Fibroblast of the aortic adventitia (primary cell): Measurements from ENCODE around the gene KLHL36. TPM values are rescaled to one million over a fixed set of nuclear protein-coding genes. Genes with fewer than 3 reads are reported as not detected.

Source experiments
- DNase-seq: peaks from one replicate; pipeline ENCODE4 v3.0.0-alpha.2; 2010; ENCODE audit warnings: low read depth
- H3K4me3 ChIP-seq: 2 replicates; pipeline ENCODE4 v1.5.1; 2011; ENCODE audit warnings: low read depth, mild to moderate bottlenecking, control low read depth, low read length, moderate library complexity
- total RNA-seq: library from RNA; depleted of rRNA; stranded (reverse); fragments of >200 nt; gene quantifications from 2 replicates; pipeline ENCODE4 v1.2.3, GENCODE V29; 2012; ENCODE audit warnings: low replicate concordance
- TF ChIP-seq, protein P1 (sequence below): IDR thresholded peaks from 2 replicates; pipeline ENCODE4 v1.5.1; 2011; ENCODE audit warnings: mild to moderate bottlenecking, low read length, control low read depth, inconsistent platforms; ENCODE audit not compliant: insufficient read depth

Gene KLHL36
- total RNA-seq, 1 donor = 50.5 TPM

DNA sequence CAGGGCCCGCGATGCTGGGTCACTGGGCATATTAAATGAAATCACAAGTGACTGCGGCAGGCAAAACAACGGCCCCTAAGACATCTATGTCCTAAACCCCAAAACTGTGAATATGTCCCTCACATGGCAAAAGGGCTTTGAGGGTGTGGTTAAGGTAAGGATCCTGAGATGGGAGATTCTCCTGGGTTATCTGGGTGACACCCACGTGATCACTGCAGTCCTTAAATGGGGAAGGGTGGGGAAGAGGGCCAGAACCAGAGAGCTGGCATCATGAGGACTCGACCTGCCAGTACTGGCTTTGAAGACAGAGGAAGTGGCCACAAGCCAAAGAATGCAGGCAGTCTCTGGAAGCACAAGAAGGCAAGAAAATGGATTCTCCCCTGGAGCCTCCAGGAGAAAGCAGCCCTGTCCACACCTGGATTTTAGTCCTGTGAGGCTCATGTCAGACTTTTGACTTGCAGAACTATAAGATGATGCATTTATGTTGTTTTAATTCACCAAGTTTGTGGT lies 42.9 kb upstream of the KLHL36 start:
- TF ChIP-seq, protein P1, sequence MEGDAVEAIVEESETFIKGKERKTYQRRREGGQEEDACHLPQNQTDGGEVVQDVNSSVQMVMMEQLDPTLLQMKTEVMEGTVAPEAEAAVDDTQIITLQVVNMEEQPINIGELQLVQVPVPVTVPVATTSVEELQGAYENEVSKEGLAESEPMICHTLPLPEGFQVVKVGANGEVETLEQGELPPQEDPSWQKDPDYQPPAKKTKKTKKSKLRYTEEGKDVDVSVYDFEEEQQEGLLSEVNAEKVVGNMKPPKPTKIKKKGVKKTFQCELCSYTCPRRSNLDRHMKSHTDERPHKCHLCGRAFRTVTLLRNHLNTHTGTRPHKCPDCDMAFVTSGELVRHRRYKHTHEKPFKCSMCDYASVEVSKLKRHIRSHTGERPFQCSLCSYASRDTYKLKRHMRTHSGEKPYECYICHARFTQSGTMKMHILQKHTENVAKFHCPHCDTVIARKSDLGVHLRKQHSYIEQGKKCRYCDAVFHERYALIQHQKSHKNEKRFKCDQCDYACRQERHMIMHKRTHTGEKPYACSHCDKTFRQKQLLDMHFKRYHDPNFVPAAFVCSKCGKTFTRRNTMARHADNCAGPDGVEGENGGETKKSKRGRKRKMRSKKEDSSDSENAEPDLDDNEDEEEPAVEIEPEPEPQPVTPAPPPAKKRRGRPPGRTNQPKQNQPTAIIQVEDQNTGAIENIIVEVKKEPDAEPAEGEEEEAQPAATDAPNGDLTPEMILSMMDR = no peak
- no peak overlapping the region for H3K4me3 ChIP-seq
- peak; percentile 43 for DNase-seq

DNA sequence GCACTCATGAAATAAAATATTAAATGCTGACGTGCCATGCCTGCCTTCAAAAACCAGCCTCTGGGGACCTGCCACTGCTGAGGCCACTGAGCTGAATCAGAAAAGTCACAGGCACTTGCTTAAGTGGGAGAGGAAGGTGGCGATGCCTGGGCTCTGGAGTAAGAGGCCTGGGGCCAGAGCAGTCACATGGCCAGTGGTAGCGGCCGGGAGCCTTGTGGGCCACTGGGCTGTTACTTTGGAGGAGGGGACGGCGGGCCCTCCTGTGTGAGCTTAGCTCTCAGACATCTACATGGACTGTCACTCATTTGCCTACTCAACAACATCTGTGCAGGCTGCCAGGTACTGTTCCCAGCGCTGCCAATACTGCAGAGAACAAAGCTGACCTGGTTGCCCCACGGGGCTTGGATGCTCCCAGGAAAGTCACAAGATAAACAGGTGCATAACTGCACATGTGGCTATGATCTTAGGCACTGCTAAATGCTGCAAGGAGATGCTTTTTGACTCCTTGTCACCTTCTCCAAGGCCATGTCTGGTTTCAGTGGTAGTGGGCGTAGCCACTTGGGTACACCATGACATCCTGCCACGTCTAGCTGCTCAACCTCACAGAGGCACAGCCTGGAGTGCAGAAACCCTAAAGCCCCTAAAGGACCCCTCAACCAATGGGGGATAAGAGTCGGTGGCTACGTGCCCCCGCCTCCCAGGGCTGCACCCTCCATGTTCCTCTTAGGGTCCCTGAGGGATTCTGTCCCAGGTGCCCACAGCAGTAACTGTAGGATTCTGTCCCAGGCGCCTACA lies 42.0 kb upstream of the KLHL36 start:
- TF ChIP-seq, protein P1 = no peak
- DNase-seq = no peak
- no peak overlapping the region for H3K4me3 ChIP-seq

DNA sequence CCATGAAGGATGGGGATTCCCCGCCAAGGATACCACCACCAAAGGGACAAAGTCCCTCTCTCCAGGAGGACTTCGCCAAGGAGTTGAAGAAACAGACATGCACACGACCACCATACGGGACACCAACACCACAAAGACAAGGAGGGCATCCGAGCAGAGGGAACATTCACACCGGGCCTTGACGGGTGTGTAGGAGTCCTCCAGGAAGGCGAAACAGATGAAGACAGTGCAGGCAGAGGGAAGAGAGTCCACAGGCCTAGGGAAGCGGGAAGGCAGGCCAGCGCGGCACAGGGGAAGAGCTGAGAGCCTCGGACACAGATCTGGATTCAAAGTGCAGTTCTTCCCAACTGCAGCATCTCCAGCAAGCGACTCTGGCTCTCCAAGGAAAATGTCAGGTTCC lies 41.2 kb upstream of the KLHL36 start:
- no peak for DNase-seq
- TF ChIP-seq, protein P1 = no peak
- no peak overlapping the region for H3K4me3 ChIP-seq

DNA sequence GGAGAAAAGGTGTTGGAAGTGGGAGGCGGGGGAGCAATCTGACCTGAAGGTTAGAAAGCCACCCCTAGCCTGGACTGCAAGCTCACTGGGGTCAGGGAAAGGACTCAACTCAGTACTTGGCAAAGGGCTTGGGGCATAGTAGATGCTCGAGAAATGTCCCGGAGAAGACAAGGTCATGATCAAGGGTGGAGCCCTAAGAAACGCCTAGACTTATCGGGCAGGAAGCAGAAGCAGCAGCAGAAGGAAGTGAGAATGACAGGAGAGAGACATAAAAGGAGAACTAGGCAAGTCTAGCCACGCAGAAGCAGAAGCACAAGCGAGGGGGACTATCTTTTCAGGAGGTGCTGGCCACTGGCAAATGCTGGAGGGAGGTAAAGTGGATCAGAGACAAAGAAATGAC lies 40.6 kb upstream of the KLHL36 start:
- no peak overlapping the region for H3K4me3 ChIP-seq
- DNase-seq = no peak
- TF ChIP-seq, protein P1 = no peak

DNA sequence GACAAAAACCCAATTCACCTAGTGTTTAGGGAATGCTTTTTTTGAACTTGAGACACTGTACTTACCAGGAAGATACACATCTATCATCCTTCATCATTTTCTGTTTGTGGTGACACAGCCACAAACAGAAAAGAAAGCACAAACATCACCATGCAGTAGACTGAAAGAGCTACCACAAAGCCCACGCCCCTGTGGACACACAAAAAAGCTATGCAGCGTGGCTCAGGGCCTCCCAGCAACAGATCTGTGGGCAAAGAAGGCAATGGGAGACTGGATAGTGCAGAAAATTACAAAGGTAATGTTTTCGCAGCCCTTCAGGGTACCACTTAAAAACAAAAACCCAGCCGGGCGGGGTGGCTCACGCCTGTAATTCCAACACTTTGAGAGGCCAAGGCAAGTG lies 40.0 kb upstream of the KLHL36 start:
- no peak for DNase-seq
- H3K4me3 ChIP-seq = no peak overlapping the region
- TF ChIP-seq, protein P1 = no peak

DNA sequence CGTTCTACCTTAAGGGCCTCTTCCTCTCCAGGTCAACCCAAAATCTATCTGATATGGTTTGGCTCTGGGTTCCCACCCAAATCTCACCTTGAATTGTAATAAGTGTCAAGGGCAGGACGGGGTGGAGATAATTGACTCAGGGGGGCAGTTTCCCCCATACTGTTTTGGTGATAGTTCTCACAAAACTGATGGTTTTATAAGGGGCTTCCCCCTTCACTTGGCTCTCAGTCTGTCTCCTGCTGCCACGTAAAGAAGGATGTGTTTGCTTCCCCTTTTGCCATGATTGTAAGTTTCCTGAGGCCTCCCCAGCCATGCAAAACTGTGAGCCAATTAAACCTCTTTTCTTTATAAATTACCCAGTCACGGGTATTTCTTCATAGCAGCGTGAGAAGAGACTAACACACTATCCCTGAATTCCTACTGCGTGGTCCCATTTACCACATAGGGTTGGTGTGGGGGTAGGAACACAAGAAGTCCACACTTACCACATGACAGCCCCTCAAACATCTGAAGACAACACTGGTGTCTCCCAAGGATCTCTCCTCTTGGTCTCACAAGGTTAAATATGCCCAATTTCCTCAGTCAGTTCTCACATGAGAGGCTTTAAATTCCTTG lies 38.6 kb upstream of the KLHL36 start:
- DNase-seq = no peak
- TF ChIP-seq, protein P1 = no peak
- H3K4me3 ChIP-seq = no peak overlapping the region

DNA sequence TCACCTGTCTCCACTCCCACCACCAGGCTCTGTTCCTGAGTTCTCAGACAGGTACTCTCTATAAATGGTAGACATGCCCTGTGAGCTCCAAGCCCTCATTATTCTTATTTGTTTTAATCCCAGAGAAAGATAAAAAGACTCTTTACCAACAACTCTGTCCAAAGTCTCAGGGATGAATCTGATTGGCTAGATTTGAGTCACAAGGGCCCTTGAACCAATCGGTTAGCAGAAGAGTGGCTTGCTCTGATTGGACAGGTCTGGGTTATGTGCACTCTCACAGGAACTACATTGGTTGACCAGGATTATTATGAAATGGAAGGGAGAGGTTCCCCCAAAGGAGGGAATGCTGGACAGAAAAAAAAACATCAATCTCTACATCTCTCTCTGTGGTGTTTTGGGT lies 37.9 kb upstream of the KLHL36 start:
- no peak for DNase-seq
- H3K4me3 ChIP-seq = no peak overlapping the region
- TF ChIP-seq, protein P1 = no peak
